GM18511 (cell line): ENCODE results near the gene EXOC3L4.
"Not testable (repeated sequence)": the region's sequence is repeated elsewhere in the genome, so short reads cannot be mapped to it uniquely, and the experiment has no call there.

Experiments
- ATAC-seq: cut with Tn5 transposase; IDR thresholded peaks from one replicate; pipeline ENCODE4 v1.9.1; 2021; ENCODE audit warnings: mild to moderate bottlenecking, moderate library complexity; ENCODE audit not compliant: unreplicated experiment

The EXOC3L4 gene

DNA sequence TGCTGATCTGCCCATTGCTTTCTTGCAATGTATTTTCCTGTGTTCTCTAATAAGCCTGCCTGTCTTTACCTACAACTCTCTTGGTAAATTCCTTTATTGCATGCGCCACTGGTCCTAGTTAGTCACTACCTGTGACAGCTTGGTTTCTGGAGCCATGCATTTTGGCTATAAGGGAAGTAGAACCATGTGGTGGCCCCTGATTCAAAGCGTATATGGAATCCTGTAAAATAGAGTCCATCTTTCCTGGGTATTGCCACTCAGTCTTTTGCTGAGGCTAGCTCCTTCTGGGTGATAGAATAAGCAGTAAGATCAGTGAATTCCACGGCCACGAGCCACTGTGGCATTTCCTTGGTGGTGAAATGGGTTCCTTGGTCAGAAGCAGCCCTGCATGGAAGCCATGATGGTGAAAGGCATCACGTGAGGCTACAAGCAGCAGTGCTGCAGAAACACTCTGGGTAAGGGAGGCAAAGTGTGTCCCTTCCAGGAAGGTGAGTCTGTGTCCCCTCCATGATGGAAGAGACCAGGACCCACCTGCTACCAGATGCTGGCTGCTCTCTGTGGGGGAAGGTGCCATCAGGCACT lies 48.3 kb downstream of the EXOC3L4 start:
- no peak for ATAC-seq

DNA sequence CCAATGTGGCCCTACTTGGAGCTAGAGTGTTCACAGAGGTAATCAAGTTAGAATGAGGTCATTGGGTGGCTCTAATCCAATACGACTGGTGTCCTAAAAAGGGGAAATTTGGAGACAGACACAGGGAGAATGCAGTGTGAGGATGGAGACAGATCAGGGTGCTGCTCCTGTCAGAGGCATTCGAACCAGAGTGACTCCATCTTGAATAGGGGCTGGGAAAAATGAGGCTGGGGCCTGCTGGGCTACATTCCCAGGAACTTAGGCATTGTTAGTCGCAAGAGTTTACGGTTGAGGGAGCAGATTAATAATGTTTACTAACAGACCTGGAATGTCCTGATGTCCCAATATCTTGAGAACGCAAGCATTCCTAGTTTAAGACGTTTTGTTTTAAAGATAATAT lies 49.0 kb downstream of the EXOC3L4 start:
- ATAC-seq = no peak

DNA sequence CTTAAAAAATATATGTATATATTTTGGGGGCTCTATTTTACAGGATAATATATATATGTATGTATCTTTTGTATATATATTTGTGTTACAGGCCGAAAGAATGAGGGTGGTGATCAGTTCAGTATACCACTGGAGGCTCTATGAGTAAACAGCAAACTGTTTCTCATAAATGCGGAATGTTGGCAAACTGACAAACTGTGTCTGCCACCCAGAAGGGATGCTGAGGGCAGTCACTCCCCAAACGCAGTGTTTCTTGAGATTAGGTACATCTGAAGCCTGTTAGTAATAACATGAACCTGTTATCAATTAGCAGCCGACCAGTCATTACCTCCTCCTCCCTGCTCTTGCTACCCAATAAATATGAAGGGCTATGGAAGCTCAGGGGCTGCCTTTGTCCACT lies 49.6 kb downstream of the EXOC3L4 start:
- no peak for ATAC-seq

DNA sequence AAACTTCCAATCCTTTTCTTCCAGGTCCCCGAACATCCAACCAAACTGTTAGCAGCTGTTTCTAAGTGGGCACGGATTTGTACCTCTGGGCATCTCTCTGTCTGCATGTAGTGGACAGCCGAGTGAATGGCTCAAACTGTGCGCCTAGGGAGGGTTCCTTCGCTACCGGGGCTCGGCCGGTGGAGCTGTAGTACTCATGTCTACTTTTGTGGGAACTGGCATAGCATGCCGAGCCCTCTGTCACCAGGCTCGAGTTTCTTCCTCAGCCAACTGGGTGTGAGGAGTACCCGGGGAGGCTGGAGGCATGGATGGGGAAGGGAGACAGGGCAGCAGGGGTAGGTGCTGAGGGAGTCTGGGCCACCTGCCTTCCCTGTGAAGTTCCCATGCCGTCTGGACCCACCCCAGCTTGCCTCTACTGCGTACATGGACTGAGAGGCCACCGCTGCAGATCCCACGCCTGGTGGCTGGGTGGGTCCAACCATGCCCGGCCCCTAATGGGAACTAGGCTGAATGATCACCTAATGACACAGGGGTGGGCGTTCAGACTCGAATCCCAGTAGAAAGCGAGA lies 51.7 kb downstream of the EXOC3L4 start:
- ATAC-seq = no peak

DNA sequence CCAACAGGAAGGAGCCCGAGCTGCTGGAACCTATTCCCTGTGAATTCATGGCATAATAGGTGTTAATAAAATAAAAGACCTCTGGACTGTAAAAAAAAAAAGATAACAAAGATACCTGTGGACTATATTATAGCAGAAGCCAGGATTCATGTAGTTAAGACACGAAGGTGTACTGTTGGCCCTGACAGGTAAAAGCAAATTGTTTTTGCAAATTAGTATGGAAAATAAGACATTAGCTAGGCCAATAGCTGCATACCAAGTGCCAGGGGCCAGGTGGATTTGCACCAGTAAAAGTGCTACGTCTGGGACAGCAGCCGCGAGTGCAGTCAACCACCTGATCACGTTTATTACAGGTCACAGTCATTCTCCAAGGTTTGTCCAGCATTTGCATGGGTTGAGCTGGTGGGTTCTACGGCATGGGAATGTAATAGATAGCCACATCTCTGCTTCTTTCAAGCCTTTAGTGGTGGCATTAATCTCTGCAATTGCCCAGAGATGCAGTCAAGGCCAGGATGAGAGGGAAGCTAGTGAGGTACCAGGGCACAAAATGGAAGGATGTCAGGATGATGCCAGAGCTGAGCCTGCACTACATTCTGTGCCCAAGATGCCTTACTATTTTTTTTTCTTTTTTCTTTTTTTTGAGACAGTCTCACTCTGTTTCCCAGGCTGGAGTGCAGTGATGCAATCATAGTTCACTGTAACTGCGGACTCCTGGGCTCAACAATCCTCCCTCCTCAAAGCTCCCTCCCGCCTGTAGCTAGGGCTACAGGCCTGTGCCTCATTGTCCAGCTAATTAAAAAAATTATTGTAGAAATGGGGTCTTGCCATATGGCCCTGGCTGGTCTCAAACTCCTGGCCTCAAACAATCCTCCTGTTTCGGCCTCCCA lies 55.1 kb downstream of the EXOC3L4 start:
- no peak for ATAC-seq

DNA sequence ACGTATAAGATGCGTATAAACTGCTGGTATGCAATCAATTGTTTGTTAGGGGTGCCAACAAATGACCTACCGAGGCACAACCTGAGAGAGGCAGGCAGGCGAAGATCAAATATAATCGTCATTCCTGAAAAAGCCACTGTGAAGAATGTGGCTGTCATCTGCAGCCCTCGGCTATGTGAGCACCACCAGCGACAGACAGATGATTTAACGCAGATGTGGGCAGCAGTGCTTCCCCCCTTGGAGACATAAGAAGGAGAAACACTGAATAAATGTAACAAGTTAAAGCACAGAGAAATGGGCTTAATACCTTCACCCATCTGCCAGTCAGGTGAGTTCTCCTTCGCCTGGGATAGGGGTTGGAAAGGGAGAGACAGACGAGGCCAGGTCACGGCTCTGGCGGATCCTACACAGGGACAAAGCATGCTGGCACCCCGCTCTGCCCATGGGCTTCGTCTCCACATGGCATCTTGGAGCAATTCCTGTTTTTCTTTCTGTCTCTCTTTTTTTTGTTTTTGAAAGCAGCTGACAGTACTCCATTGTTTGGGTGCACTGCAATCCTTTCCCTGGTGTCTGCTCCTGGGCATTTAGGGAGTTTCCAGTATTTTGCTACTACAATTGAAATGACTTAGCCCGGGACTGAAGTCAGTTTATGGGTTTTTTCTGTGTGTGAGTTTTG lies 56.9 kb downstream of the EXOC3L4 start:
- no peak for ATAC-seq

DNA sequence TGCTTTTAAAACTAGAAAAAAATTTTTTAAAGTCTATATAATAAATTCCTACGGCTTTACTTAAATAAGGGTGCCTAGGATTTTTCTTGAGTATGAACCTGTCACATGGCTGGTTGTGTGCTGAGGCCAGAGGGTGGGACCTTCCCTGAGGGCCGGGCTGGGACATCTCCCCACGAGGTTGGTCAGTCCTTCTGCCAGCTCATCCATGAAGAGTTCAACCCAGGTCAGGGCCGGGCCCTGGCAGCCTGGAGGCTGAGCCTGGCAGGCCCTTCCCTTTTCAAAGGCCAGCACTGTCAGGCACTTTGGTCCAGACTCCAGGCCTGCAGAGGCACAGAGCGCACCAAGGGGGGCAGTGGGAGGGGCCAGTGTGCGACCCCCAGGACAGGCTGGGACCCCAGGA lies 60.5 kb downstream of the EXOC3L4 start:
- no peak for ATAC-seq

DNA sequence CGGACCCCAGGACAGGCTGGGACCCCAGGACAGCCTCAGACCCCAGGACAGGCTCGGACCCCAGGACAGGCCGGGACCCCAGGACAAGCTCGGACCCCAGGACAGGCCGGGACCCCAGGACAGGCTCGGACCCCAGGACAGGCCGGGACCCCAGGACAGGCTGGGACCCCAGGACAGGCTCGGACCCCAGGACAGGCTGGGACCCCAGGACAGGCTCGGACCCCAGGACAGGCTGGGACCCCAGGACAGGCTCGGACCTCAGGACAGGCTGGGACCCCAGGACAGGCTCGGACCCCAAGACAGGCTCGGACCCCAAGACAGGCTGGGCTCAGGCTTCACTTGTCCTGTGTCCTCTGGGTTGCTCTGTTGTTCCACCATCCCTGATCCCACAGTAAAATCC lies 60.9 kb downstream of the EXOC3L4 start:
- not testable (repeated sequence) for ATAC-seq

DNA sequence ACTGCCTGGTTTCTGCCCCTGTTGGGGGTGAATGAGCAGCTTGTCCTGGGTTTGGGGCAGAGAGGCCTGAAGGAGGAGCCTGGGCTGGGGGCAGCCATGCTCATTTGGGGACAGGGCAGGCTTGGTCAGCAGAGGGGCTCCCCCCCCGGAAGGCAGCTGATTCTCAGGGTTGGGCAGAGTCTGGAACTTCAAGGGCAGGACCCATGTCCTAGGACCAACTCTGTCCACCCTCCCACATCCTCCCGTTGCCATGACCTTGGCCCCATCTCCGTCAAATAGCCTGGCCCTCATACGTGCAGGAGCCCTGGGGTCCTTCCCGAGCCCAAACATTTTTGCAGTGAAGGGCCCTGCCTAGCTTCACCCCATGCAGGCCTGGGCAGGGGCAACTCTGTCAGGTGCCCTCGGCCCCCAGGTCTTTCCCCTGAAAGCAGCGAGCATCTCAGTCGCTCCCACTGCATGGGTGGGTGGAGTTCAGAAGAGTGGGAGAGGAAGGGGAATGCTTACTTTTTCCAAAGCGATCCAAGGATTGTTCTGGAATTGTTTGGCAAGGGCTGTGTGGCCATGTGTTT lies 61.4 kb downstream of the EXOC3L4 start:
- no peak for ATAC-seq

DNA sequence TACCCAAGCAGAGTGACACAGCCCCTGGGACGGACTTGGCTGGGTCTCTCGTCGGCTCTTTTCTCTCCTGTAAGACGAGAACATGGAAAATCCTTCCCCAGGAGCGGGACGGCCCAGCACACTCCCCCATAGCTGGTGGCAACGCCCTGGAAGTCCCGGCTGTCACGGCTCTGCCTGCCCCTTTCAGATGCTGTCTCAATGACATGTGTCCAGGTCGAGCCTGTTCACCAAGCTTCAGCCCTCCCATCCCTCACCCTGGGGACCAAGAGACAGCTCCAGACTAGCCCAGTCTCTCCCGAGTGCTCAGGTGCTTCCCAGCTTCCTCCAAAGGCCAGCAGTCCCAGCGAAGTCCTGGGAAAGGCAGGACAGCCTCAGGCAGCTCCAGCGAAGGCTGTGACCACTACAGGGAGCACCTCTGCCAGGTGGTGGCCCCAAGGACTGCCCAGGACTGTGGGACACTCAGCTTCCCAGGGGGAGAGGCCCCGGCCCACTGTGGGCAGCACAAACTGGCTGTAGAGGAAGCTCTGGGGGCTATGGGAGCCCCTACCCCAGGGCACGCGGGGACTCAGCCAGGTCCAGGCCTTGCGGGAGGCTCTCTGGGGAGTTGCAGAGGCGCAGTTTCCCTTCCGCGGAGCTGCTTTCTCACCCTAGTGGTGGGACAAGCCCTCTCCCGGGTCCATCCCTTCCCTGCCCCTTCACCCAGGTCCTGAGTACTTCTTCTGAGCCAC lies 62.3 kb downstream of the EXOC3L4 start:
- no peak for ATAC-seq

DNA sequence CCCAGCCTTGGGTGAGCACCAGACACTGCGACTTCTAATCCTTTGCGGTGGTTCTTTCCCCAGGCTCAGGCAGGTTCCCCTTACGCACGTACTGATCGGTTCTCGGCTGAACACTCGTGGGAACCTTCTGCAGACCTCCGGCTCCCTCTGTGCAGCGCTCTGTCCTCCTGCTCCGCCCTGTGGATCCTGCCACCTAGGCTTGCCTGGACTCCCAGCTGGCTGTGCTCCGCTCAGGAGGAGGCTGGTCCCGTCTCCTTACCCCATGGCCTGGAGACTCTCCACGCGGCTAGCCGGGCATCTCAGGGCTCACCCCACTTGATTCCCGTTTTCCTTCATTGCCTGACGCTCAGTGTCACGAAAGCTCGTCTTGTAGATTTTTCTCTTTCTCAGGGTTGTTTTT lies 63.4 kb downstream of the EXOC3L4 start:
- ATAC-seq = no peak

DNA sequence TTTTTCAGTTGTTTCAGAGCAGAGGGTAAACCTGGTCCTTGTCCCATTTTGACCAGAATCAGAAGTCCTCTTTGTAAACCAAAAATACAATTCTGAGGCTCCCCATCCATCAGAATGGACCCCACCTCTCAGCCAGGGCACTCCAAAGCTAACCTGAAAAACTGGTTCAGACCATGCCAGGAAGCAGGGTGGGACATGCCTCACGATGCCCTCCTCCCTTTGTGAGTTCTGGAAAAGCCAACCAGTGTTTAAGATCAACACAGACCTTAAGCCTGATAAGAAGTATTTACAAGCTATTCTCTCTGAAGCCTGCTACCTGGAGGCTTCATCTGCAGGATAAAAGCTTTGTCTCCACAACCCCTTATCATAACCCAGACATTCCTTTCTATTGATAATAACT lies 64.2 kb downstream of the EXOC3L4 start:
- no peak for ATAC-seq
